ENCODE results near the gene AK1. TPM values are rescaled to one million over a fixed set of nuclear protein-coding genes. Genes with fewer than 3 reads are reported as not detected.

AK1 gene
- total RNA-seq, 1 experiment from 2014 or later, result 31.6 TPM

DNA sequence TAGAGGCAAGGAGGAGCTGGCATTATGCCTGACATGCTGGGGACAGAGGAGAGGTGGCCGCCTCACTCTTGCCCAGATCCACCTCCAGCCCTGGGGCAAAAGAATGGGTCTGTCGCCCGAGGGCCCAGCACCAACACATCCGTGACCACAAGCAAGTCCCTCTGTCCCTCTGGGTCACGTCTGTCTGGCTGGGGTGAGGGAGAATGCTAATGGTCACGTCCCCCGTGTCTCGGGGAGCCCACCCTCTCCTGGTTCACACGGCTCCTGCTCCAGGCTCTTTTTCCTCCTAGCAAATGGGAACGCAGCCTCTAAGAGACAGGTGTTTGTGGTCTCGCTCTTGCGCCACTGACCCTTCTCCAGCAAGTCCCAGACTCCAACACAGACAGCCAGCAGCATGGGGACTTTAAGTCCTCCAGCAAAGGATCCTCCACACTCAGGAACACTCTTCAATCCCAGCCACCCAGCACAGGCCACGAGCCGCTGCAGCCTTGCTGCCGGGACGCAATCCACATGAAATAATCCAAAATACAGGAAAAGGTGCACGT is 27.1 kb downstream of the AK1 start:
- Histone ChIP-seq H3K23ac (ENCODE audit: insufficient read length, low read depth, low read length) (no peak overlapping the region), H2BK5ac (ENCODE audit: insufficient read length, low read length) (no peak overlapping the region), H3K18ac (ENCODE audit: insufficient read length, low read depth, low read length) (no peak overlapping the region), H3K4ac (ENCODE audit: low read depth, low read length) (no peak overlapping the region), H3K56ac (ENCODE audit: insufficient read length, low read depth, low read length) (no peak overlapping the region), H2BK15ac (ENCODE audit: low read depth, low read length) (no peak overlapping the region), H3K23me2 (ENCODE audit: insufficient read length, low read depth, low read length, poor library complexity, severe bottlenecking) (no peaks in the 10 kb centered on the region), H3K27ac (ENCODE audit: insufficient read length, low read depth, low read length) (no peak overlapping the region), H4K5ac (ENCODE audit: insufficient read length, low read depth, low read length) (no peak overlapping the region), H4K20me1 (ENCODE audit: control insufficient read depth, insufficient read depth, insufficient read length) (no peaks in the 10 kb centered on the region), H3K9me3 (ENCODE audit: control insufficient read depth, low read depth, low read length) (no peaks in the 10 kb centered on the region), H3T11ph (ENCODE audit: low read length) (no peak overlapping the region), H2BK12ac (ENCODE audit: insufficient read length, low read depth, low read length) (no peak overlapping the region), H2AK5ac (ENCODE audit: insufficient read length, low read length) (no peak overlapping the region), H3K4me2 (ENCODE audit: insufficient read depth, insufficient read length, low read length) (no peak overlapping the region), H4K8ac (replicated peaks; ENCODE audit: insufficient read length, low read depth, low read length) (no peak overlapping the region), H3K27me3 (ENCODE audit: insufficient read depth, low read length) (no peaks in the 10 kb centered on the region), H3K79me2 (ENCODE audit: insufficient read depth, low read length) (no peaks in the 10 kb centered on the region), H3K14ac (ENCODE audit: insufficient read depth, low read length) (no peak overlapping the region), H3K9ac (ENCODE audit: extremely low read depth, insufficient read length, low read length) (no peak overlapping the region), H4K91ac (ENCODE audit: insufficient read length, low read depth, low read length) (no peak overlapping the region), H3K79me1 (ENCODE audit: insufficient read depth, low read depth, low read length, poor library complexity, severe bottlenecking) (no peaks in the 10 kb centered on the region), H2BK120ac (ENCODE audit: low read depth, low read length, poor library complexity, severe bottlenecking) (no peak overlapping the region), H3K4me1 (ENCODE audit: insufficient read depth, low read length) (no peaks in the 10 kb centered on the region), H2AFZ (ENCODE audit: low read length) (no peak overlapping the region), H2BK20ac (ENCODE audit: low read depth, low read length, poor library complexity, severe bottlenecking) (no peak overlapping the region)
- no peak overlapping the region for H3K4me3 Mint-ChIP-seq
- H3K36me3 Mint-ChIP-seq (ENCODE audit: insufficient read depth in 1 of 3, low read depth in 3 of 3), result peaks cover 0 to 8% (median 4%) of the 10 kb centered on the region in 3 experiments; a peak in 3 of 7 replicates
- DNase-seq, result no peak
- TF ChIP-seq, protein P1, sequence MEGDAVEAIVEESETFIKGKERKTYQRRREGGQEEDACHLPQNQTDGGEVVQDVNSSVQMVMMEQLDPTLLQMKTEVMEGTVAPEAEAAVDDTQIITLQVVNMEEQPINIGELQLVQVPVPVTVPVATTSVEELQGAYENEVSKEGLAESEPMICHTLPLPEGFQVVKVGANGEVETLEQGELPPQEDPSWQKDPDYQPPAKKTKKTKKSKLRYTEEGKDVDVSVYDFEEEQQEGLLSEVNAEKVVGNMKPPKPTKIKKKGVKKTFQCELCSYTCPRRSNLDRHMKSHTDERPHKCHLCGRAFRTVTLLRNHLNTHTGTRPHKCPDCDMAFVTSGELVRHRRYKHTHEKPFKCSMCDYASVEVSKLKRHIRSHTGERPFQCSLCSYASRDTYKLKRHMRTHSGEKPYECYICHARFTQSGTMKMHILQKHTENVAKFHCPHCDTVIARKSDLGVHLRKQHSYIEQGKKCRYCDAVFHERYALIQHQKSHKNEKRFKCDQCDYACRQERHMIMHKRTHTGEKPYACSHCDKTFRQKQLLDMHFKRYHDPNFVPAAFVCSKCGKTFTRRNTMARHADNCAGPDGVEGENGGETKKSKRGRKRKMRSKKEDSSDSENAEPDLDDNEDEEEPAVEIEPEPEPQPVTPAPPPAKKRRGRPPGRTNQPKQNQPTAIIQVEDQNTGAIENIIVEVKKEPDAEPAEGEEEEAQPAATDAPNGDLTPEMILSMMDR (conservative IDR thresholded peaks at IDR 0.05), result no peak
- H3K9me3 Mint-ChIP-seq, result peaks cover 5 to 12% of the 10 kb centered on the region in 2 experiments; a peak in 3 of 5 replicates
- H3K27ac Mint-ChIP-seq, result no peak overlapping the region
- H3K27me3 Mint-ChIP-seq (ENCODE audit: low read depth), result peaks cover 2% of the 10 kb centered on the region
- WGBS (ENCODE audit: extremely low coverage, insufficient read length, low lambda C conversion rate), result no CpG with 5 or more reads among the region's 17 CpGs
- 0 out of 4 replicates have a peak, but pooled peaks cover 0 to 4% of the 10 kb centered on the region in 2 experiments for H3K4me1 Mint-ChIP-seq

Measured in H9 (cell line).